GM19468 (cell line): Measurements from ENCODE around the gene RAD9B.
"Not testable (repeated sequence)": the region's sequence is repeated elsewhere in the genome, so short reads cannot be mapped to it uniquely, and the experiment has no call there.

Experiments
- ATAC-seq: cut with Tn5 transposase; IDR thresholded peaks from one replicate; pipeline ENCODE4 v1.9.1; 2021; ENCODE audit warnings: mild to moderate bottlenecking, moderate library complexity, moderate number of reproducible peaks; ENCODE audit not compliant: unreplicated experiment; ENCODE audit errors: extremely low read depth

The RAD9B gene

DNA sequence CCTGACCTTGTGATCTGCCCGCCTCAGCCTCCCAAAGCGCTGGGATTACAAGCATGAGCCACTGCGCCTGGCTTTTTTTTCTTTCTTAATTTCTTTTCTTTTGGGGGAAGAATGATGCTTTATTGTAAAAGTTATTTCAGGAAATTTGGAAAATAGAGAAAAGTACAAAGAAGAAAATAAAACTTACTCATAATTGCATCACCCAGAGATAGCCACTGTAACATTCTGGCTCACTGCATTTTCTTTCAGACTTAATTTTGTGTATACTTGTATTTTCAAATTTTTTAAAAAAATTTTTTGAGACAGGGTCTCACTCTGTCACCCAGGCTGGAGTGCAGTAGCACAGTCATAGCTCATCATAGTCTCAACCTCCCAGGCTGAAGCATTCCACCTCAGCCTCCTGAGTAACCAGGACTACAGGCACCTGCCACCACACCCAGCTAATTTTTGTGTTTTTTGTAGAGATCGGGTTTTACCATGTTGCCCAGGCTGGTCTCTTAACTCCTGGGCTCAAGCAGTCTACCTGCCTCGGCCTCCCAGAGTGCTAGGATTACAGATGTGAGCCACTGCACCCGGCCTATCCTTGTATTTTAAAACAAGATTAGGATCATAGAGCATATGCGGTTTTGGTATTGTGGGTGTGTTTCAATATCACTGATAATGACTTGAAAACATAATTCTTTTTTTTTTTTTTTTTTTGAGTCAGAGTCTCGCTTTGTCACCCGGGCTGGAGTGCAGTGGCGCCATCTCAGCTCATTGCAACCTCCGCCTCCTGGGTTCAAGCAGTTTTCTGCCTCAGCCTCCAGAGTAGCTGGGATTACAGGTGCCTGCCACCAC lies 19.0 kb downstream of the RAD9B start:
- ATAC-seq: not testable (repeated sequence)

DNA sequence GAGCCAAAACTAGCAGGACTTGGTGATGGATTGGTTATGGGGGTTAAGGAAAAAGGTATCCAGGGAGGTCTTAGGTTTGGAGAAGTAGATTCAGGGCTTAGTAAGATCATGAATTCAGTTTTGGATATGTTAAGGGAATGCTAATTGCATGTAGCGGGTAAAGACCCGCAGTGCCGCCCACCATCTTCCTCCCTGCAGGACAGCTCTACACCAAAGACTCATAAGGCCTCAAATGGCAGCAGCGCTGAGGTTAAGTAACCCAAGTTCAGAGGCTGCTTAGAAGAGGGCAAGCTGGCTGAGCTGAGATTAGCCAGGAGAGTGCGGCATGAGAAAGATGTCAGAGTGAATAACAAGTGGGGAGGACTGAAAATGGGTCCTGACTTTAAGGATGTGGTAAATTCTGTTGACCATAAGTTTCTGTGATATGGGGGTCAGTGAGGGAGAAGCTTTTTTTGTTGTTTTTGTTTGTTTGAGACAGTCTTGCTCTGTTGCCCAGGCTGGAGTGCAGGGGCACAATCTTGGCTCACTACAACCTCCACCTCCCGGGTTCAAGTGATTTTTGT lies 26.2 kb downstream of the RAD9B start:
- no peak for ATAC-seq

- no peak for ATAC-seq
Measured at GRCh38 chr12:110530511-110530910, 28.4 kb downstream of the RAD9B start.

- ATAC-seq: peak; percentile 88
Measured at GRCh38 chr12:110531741-110532333, 29.7 kb downstream of the RAD9B start.

GRCh38 chr12:110532644-110533043 lies 30.5 kb downstream of the RAD9B start:
- ATAC-seq: no peak

DNA sequence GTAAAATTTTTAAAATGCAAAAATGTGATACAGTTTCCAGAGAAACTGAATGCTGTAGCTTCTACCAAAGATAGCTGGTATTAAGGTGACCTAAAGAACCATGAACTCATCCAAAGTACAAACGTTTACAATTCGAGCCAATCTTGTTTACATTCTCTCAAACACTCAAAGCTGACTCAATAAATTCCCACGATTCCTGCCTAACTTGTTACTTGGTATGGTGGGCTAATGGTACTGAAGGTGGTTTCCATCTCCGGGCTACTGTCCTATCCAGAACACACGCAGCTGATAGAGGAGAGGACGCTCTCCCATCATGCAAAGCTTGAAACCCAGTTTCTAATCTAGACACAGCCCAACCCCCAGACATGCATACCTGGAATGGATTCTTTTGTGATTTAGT lies 31.5 kb downstream of the RAD9B start:
- ATAC-seq: no peak

DNA sequence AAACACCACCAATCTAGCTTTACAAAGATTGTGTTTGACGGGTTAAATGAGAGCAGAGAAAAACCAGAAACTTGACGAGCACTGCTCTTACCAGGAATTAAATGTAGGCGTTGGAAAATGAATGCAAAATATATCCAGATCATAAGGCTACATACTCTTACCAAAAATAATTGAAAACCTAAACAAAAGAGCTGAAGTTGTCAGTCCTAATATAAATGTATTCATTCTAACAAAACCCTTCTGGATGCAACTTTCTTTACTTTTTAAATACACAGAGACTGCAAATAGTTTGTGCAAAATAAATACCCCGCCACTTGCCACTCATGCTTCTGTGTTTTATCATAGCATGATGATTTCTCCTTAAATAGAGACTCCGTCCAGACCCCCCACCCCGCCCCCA lies 32.7 kb downstream of the RAD9B start:
- no peak for ATAC-seq

DNA sequence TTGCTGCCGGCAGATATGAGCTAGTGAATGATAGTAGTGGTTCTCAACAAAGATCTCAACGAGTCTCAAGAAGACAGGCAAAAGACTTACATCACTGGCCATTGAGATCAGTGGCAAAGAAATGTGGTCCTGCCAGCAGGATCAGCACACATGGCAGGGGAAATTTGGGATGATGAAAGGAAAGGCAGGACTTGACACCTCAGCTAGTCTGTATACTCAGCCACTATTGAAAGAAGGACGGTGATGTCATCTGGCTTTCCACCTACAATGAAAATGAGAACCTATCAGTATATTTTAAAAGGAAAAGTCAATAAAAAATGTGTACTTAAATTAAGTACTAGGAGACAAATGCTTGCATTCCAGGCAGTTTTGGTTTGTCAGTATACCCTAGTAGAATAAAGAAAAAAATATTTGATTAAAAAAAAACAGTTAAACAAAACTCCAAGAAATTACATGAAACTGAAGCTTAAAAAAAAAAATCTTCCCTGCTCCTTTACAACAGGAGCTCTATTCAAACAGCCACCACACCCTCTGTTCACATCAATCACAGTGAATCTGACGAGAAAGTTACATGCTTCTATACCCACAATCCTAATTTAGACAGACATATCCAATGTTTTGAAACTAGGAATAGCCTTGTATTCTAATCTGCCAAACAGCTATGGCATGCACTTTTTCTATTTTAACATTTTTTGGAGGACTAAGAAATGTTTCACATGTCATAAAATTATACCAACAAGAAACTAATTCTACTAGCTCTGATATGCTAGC lies 34.9 kb downstream of the RAD9B start:
- no peak for ATAC-seq

- no peak for ATAC-seq
Measured at GRCh38 chr12:110537605-110538409, 35.7 kb downstream of the RAD9B start.

DNA sequence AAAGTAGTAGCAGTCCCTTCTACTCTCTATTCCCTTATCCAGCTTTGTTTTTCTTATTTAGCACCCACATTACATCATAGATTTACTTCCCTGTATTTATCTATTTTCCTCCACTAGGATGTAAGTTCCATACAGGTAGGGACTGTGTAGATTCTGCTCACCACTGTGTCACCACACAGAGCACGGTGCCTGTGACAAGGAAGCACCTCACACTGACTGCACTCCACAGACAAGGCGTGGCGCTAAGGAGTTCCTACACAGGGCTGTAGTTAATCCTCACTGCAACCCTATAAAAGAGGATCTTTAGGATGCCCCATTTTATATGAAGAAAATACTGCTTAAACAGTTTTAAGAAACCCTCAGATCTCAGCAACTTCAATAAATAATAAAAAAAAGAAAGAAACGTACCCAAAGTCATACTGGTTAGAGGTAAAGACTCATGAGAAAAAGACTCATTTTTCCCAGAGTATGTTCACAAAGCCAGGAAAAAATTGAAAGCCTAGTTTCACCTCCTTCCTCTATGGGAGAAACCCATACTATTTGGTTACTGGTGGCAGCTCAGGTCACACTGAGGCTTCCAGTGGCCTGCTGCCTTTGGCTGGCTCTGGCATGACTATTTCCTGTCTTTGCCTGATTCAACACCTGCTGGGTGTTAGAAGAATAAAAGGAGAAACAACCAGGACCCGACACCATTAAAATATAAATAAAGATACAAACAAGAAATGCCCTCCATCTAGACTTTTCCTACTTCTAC lies 36.9 kb downstream of the RAD9B start:
- ATAC-seq: no peak

- no peak for ATAC-seq
Measured at GRCh38 chr12:110540048-110540447, 37.9 kb downstream of the RAD9B start.

- no peak for ATAC-seq
Measured at GRCh38 chr12:110543252-110543959, 41.3 kb downstream of the RAD9B start.

DNA sequence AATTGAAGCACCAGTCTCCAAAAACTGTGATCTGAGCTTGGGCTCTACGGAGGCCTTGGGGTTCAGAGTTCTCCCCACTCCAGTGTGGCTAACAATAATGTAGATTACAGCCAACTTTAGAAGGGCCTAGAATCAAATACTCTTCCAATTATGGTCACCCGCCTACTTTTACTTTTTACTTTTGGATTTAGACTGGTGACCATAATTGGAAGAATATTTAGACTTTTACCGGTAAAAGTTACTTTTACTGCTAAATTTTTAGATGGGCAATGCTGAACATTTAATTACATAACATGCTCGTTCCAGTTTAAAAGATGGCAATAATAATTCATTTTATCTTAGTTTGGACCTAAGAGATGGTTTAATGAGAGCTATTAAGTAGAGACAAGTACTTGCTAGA lies 41.8 kb downstream of the RAD9B start:
- ATAC-seq: no peak

- not testable (repeated sequence) for ATAC-seq
Measured at GRCh38 chr12:110545259-110545658, 43.1 kb downstream of the RAD9B start.

DNA sequence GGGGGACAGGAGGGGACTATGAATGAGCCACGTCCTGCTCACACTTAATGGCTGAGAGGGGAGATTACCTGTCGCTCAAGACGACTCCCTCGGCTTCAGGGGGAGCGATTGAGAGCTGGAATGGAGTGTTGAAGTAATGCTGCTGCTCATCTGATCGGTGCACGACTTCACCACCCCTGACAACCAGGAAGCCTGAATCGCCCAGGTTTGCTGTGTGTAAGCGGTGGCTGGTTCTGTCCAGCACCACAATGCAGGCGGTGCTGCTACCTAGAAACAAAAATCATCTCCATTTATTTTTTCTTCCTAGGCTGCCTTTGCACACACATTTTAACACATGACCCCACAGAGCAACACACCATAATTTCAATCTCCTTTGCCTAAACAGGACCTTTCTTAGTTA lies 43.7 kb downstream of the RAD9B start:
- ATAC-seq: no peak

GRCh38 chr12:110546339-110546738 lies 44.2 kb downstream of the RAD9B start:
- ATAC-seq: no peak

DNA sequence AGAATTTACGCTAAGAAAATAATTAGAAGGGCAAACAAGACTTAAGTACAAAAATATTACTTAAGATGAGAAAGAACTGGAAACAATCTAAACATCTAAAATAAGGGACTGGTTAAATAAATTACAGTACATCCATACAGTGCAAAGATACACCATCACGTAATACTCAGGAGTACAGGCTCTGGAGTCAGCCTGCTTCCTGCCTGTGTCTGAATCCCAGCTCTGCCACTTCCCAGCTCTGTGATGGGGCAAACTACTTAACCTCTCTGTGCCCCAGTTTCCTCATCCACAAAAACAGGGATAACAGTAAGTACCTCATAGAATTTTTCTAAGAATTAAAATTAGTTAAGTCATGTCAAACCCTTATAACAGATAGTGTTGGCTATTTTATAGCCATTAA lies 45.0 kb downstream of the RAD9B start:
- no peak for ATAC-seq

- ATAC-seq: no peak
Measured at GRCh38 chr12:110548678-110549077, 46.5 kb downstream of the RAD9B start.

- no peak for ATAC-seq
Measured at GRCh38 chr12:110549716-110550115, 47.6 kb downstream of the RAD9B start.
